Measurements from ENCODE around the gene TMEM31. TPM values are rescaled to one million over a fixed set of nuclear protein-coding genes. Genes with fewer than 3 reads are reported as not detected.

The TMEM31 gene
- total and polyA plus RNA-seq, 2 of the 4 experiments (the other 2 are of a cell fraction) = 0.17 TPM; not detected in 1

DNA sequence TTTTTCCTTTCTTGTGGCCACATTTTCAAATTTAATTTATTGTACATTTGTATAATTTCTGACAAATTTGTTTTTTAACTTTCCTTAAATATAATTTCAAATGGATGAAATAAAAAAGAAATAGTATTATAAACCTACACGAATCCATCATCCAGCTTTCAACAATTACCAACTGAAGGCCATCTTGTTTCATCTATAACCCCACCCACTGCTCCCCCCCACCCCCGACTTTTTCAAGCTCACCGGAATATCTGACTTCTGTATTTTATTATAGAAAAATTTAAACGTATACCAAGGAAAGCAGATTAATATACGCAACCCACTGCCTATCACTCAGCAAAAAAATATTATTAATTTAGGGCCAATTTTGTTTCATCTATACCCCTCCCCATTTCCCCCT, 25.3 kb upstream of the TMEM31 start:
- peak overlapping the region; percentile 67; the same call in 1 of the 2 replicates for H3K23ac ChIP-seq (ENCODE audit: low read depth, low read length)
- no CpG with 5 or more reads among the region's 5 CpGs for WGBS, 2 experiments (ENCODE audit: extremely low coverage in 2 of 2, insufficient read length in 1 of 2)
- no peak overlapping the region for H2AFZ ChIP-seq (replicated peaks; ENCODE audit: low read length, poor library complexity)
- no peak overlapping the region for H4K5ac ChIP-seq (ENCODE audit: low read depth, low read length)
- no peak overlapping the region for H2BK20ac ChIP-seq (ENCODE audit: low read depth, low read length)
- no peak overlapping the region for H3K56ac ChIP-seq (ENCODE audit: extremely low read depth, insufficient read depth, low read length)
- ChIA-PET CTCF (interaction anchor here (0.6 kb wide), 2 partner anchors 17 to 65 kb away, joined by 3 to 8 read pairs; no protein-coding TSS in a partner anchor), POLR2A (ENCODE audit: unreplicated experiment) (interaction anchor here (0.6 kb wide), 2 partner anchors 89 to 145 kb away, joined by 3 to 4 read pairs; no protein-coding TSS in a partner anchor)
- H4K20me1 ChIP-seq (ENCODE audit: insufficient read depth, low read length) = peaks cover 28% of the 10 kb centered on the region; the same call in 1 of the 2 replicates
- no peak overlapping the region for H2BK120ac ChIP-seq (ENCODE audit: low read depth, low read length)
- no peak overlapping the region for H2AK5ac ChIP-seq (ENCODE audit: low read depth, low read length)
- no peak overlapping the region for H3K18ac ChIP-seq (ENCODE audit: low read depth, low read length)
- H3K36me3 ChIP-seq (ENCODE audit: control insufficient read depth, insufficient read depth, low read length) = peaks cover 7% of the 10 kb centered on the region
- H2BK5ac ChIP-seq (ENCODE audit: low read depth, low read length, poor library complexity, severe bottlenecking) = peak overlapping the region; percentile 80
- BruUV-seq (replicated peaks) = no TSS peak
- no peak overlapping the region for H3K27ac ChIP-seq (ENCODE audit: insufficient read depth, low read length)
- TF ChIP-seq MXI1 (IDR thresholded peaks at IDR 0.05; ENCODE audit: borderline replicate concordance, low read depth, low read length) (no peak), RAD21 (IDR thresholded peaks at IDR 0.05; ENCODE audit: low read length) (no peak), SMC3 (IDR thresholded peaks at IDR 0.05; ENCODE audit: low read depth, low read length) (no peak), RCOR1 (IDR thresholded peaks at IDR 0.05; ENCODE audit: insufficient replicate concordance, low read length) (no peak), MAZ (IDR thresholded peaks at IDR 0.05; ENCODE audit: borderline replicate concordance, low read depth, low read length) (no peak), FOS (IDR thresholded peaks at IDR 0.05; ENCODE audit: low read depth, low read length) (no peak), RFX5 (IDR thresholded peaks at IDR 0.05; ENCODE audit: low read depth, low read length) (no peak), BHLHE40 (IDR thresholded peaks at IDR 0.05; ENCODE audit: low read depth, low read length) (no peak), CHD1 (IDR thresholded peaks at IDR 0.05; ENCODE audit: low read depth, low read length) (no peak), CEBPB (IDR thresholded peaks at IDR 0.05; ENCODE audit: low read depth, low read length) (no peak)
- TF ChIP-seq, protein P1, sequence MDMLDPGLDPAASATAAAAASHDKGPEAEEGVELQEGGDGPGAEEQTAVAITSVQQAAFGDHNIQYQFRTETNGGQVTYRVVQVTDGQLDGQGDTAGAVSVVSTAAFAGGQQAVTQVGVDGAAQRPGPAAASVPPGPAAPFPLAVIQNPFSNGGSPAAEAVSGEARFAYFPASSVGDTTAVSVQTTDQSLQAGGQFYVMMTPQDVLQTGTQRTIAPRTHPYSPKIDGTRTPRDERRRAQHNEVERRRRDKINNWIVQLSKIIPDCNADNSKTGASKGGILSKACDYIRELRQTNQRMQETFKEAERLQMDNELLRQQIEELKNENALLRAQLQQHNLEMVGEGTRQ (IDR thresholded peaks at IDR 0.05; ENCODE audit: low read depth, low read length) = no peak
- TF ChIP-seq, protein P2, sequence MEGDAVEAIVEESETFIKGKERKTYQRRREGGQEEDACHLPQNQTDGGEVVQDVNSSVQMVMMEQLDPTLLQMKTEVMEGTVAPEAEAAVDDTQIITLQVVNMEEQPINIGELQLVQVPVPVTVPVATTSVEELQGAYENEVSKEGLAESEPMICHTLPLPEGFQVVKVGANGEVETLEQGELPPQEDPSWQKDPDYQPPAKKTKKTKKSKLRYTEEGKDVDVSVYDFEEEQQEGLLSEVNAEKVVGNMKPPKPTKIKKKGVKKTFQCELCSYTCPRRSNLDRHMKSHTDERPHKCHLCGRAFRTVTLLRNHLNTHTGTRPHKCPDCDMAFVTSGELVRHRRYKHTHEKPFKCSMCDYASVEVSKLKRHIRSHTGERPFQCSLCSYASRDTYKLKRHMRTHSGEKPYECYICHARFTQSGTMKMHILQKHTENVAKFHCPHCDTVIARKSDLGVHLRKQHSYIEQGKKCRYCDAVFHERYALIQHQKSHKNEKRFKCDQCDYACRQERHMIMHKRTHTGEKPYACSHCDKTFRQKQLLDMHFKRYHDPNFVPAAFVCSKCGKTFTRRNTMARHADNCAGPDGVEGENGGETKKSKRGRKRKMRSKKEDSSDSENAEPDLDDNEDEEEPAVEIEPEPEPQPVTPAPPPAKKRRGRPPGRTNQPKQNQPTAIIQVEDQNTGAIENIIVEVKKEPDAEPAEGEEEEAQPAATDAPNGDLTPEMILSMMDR (conservative IDR thresholded peaks at IDR 0.05; ENCODE audit: low read depth, low read length) = no peak
- no peak overlapping the region; the same call in 1 of the 2 replicates for H3K14ac ChIP-seq (replicated peaks; ENCODE audit: low read depth, low read length)
- H3K4me1 ChIP-seq (ENCODE audit: control insufficient read depth, insufficient read depth, low read length) = no peaks in the 10 kb centered on the region
- no peaks in the 10 kb centered on the region for H3K9me1 ChIP-seq (ENCODE audit: insufficient read depth, low read length)
- intact Hi-C loops (cut with micrococcal nuclease) (loop anchor here (5.0 kb wide), 4 partner anchors 98 to 452 kb away; partner anchors contain the start of genes TCEAL4 and ZCCHC18), in situ Hi-C loops (cut with MboI; ENCODE audit: low sequenced_read_pairs) (loop anchor here (25.0 kb wide), 1 partner anchor 452 kb away; no protein-coding TSS in a partner anchor), dilution Hi-C loops (cut with HindIII; ENCODE audit: low sequenced_read_pairs, unreplicated experiment) (no loop called here)
- H3K27me3 ChIP-seq (ENCODE audit: control insufficient read depth, insufficient read depth, low read length) = 0 out of 2 replicates have a peak, but pooled peaks cover 1% of the 10 kb centered on the region
- H3K4me2 ChIP-seq (ENCODE audit: low read depth, low read length) = peak overlapping the region; percentile 74
- H3K9me3 ChIP-seq (ENCODE audit: control insufficient read depth, insufficient read depth, low read length) = no peaks in the 10 kb centered on the region
- no peak overlapping the region; the same call in 1 of the 2 replicates for H3K4ac ChIP-seq (ENCODE audit: low read depth, low read length)
- ATAC-seq (ENCODE audit: low read depth) = no peak
- H3K4me3 ChIP-seq (ENCODE audit: insufficient read depth, low read depth, low read length) = peak overlapping the region; percentile 89
- peak overlapping the region; percentile 100; the same call in 1 of the 2 replicates for H3K9ac ChIP-seq (ENCODE audit: low read depth, low read length)
- no peak overlapping the region for H4K91ac ChIP-seq (ENCODE audit: insufficient read depth, low read depth, low read length)
- H2AK9ac ChIP-seq (replicated peaks; ENCODE audit: low read depth, low read length, poor library complexity) = no peak overlapping the region
- peak overlapping the region in 1 of 2 experiments; percentile 85; a peak in 1 of 4 replicates for H4K8ac ChIP-seq (ENCODE audit: low read depth in 2 of 2, low read length in 2 of 2)
- H3K79me1 ChIP-seq (ENCODE audit: low read depth in 1 of 2, low read length in 2 of 2) = 0 out of 4 replicates have a peak, but pooled peaks cover 0 to 4% of the 10 kb centered on the region in 2 experiments
- no peak overlapping the region for H2BK15ac ChIP-seq (ENCODE audit: low read depth, low read length)
- DNase-seq = no peak

All from IMR-90 (cell line).